Peyer's patch (tissue), 4 donors: ENCODE data around the gene HAGHL. TPM values are rescaled to one million over a fixed set of nuclear protein-coding genes. Genes with fewer than 3 reads are reported as not detected.

Experiments used
- DNase-seq, 3 donors: peaks; one replicate each; pipeline ENCODE4 v3.0.0-alpha.2; 2017 to 2019
- H3K27ac ChIP-seq, 4 donors: fragments of 200-600 bp; sonication (generic); one replicate each; pipeline ENCODE4 v1.5.1; 2016 to 2019
- H3K27me3 ChIP-seq, 2 donors: fragments of 200-600 bp; sonication (generic); one replicate each; pipeline ENCODE4 v1.5.1; 2019
- H3K36me3 ChIP-seq, 3 donors: fragments of 200-600 bp; sonication (generic); one replicate each; pipeline ENCODE4 v1.5.1; 2016 to 2019
- H3K4me1 ChIP-seq, 4 donors: fragments of 200-600 bp; sonication (generic); one replicate each; pipeline ENCODE4 v1.5.1; 2016 to 2019
- H3K4me3 ChIP-seq, 4 donors: fragments of 200-600 bp; sonication (generic); 1 replicate in 3 of 4; 2 replicates in 1 of 4; pipeline ENCODE4 v1.5.1; 2016 to 2019; ENCODE audit warnings: mild to moderate bottlenecking in 1 of 4
- H3K9me3 ChIP-seq, 4 donors: fragments of 200-600 bp; sonication (generic); one replicate each; pipeline ENCODE4 v1.5.1; 2016 to 2019; ENCODE audit warnings: mild to moderate bottlenecking in 1 of 4
- CTCF ChIP-seq, 6 experiments: fragments of 450-650 bp in 4 of 6; fragments of 200-600 bp in 2 of 6; sonication (generic) in 1 of 6; IDR thresholded peaks; one replicate each; pipeline ENCODE4 v1.5.1; 2017 to 2019; ENCODE audit warnings: antibody characterized with exemption in 6 of 6, mild to moderate bottlenecking in 3 of 6, moderate library complexity in 1 of 6
- POLR2A ChIP-seq, 2 donors: fragments of 450-650 bp; IDR thresholded peaks; one replicate each; pipeline ENCODE4 v1.5.1; 2017; ENCODE audit warnings: antibody characterized with exemption in 2 of 2, mild to moderate bottlenecking in 2 of 2, moderate library complexity in 2 of 2
- total RNA-seq, 4 donors: library from RNA; depleted of rRNA; stranded (reverse); fragments of >200 nt; gene quantifications; one replicate each; pipeline ENCODE4 v1.1.0, GENCODE V29; 2016

The HAGHL gene
- total RNA-seq, 4 donors from 2014 or later = 0.53 to 42.9 (median 3.4) TPM

GRCh38 chr16:723695-724094 lies 3.2 kb upstream of the HAGHL start:
- TF ChIP-seq POLR2A (IDR thresholded peaks at IDR 0.05) (no peak), CTCF (IDR thresholded peaks at IDR 0.05) (no peak)
- Histone ChIP-seq H3K27ac (peak overlapping the region in 1 of 4 donors; percentile 88), H3K9me3 (no peaks in the 10 kb centered on the region), H3K4me3 (no peak overlapping the region), H3K36me3 (peaks cover 0 to 3% (median 0%) of the 10 kb centered on the region in 3 donors), H3K4me1 (peaks cover 0 to 54% (median 28%) of the 10 kb centered on the region in 4 donors), H3K27me3 (peaks cover 0 to 25% of the 10 kb centered on the region in 2 donors)
- no peak for DNase-seq

GRCh38 chr16:724188-725040 lies 2.5 kb upstream of the HAGHL start:
- Histone ChIP-seq H3K9me3 (no peaks in the 10 kb centered on the region), H3K27me3 (peaks cover 0 to 25% of the 10 kb centered on the region in 2 donors), H3K4me1 (peaks cover 0 to 50% (median 29%) of the 10 kb centered on the region in 4 donors), H3K4me3 (no peak overlapping the region), H3K27ac (peak overlapping the region in 1 of 4 donors; percentile 88), H3K36me3 (peaks cover 0 to 3% (median 0%) of the 10 kb centered on the region in 3 donors)
- TF ChIP-seq CTCF (IDR thresholded peaks at IDR 0.05) (no peak), POLR2A (IDR thresholded peaks at IDR 0.05) (no peak)
- no peak for DNase-seq

GRCh38 chr16:725041-725376 lies 1.9 kb upstream of the HAGHL start:
- Histone ChIP-seq H3K27ac (peak overlapping the region in 1 of 4 donors; percentile 88), H3K4me1 (peaks cover 0 to 46% (median 25%) of the 10 kb centered on the region in 4 donors), H3K4me3 (no peak overlapping the region), H3K27me3 (peaks cover 0 to 25% of the 10 kb centered on the region in 2 donors), H3K9me3 (no peaks in the 10 kb centered on the region), H3K36me3 (peaks cover 0 to 3% (median 0%) of the 10 kb centered on the region in 3 donors)
- TF ChIP-seq POLR2A (IDR thresholded peaks at IDR 0.05) = no peak
- no peak for TF ChIP-seq CTCF (IDR thresholded peaks at IDR 0.05)
- no peak for DNase-seq

- Histone ChIP-seq H3K27ac (peak overlapping the region in 1 of 4 donors; percentile 88), H3K9me3 (no peaks in the 10 kb centered on the region), H3K27me3 (peaks cover 0 to 25% of the 10 kb centered on the region in 2 donors), H3K36me3 (peaks cover 0 to 3% (median 0%) of the 10 kb centered on the region in 3 donors), H3K4me3 (no peak overlapping the region), H3K4me1 (peaks cover 0 to 41% (median 20%) of the 10 kb centered on the region in 4 donors)
- no peak for DNase-seq
- TF ChIP-seq CTCF (IDR thresholded peaks at IDR 0.05) (no peak), POLR2A (IDR thresholded peaks at IDR 0.05) (no peak)
Measured at GRCh38 chr16:725463-726187, 1.3 kb upstream of the HAGHL start.

GRCh38 chr16:726188-726437 lies 793 bp upstream of the HAGHL start:
- Histone ChIP-seq H3K9me3 (no peaks in the 10 kb centered on the region), H3K27ac (peak overlapping the region in 1 of 4 donors; percentile 88), H3K4me3 (peak overlapping the region in 1 of 4 donors; percentile 65), H3K36me3 (peaks cover 0 to 3% (median 0%) of the 10 kb centered on the region in 3 donors), H3K4me1 (peaks cover 0 to 41% (median 19%) of the 10 kb centered on the region in 4 donors), H3K27me3 (peaks cover 0 to 25% of the 10 kb centered on the region in 2 donors)
- no peak for TF ChIP-seq POLR2A (IDR thresholded peaks at IDR 0.05)
- TF ChIP-seq CTCF (IDR thresholded peaks at IDR 0.05) = no peak
- DNase-seq = no peak
